A673 (cell line): Measurements from ENCODE around the gene SHISA8. TPM values are rescaled to one million over a fixed set of nuclear protein-coding genes. Genes with fewer than 3 reads are reported as not detected.

Experiments used
- BruUV-seq: library from RNA; stranded (reverse); fragments of 400-500 nt; replicated peaks from 2 replicates; lab custom pipeline; 2021; lab: Mats Ljungman, UMichigan
- CTCF ChIA-PET: fragments of 300-600 bp; sonication (Branson Sonifier 250); formaldehyde crosslinking; loops from one replicate; lab custom pipeline; 2022; ENCODE audit warnings: antibody characterized with exemption; lab: Charles Lee
- POLR2A ChIA-PET: fragments of 300-600 bp; sonication (Branson Sonifier 250); formaldehyde crosslinking; loops from one replicate; lab custom pipeline; 2022; ENCODE audit warnings: antibody characterized with exemption; ENCODE audit not compliant: low non-redundant PET; lab: Charles Lee
- DNase-seq: peaks from one replicate; pipeline ENCODE4 v3.0.0-alpha.2; 2015; ENCODE audit warnings: low spot score
- H3K27ac ChIP-seq: fragments of 200-600 bp; sonication (generic); 2 replicates; pipeline ENCODE4 v1.5.1; 2016; ENCODE audit warnings: mixed run types, low read depth, mild to moderate bottlenecking, mixed read lengths, antibody characterized with exemption, low read length; ENCODE audit not compliant: poor library complexity, severe bottlenecking
- H3K27me3 ChIP-seq: fragments of 200-600 bp; sonication (generic); replicated peaks from 2 replicates; pipeline ENCODE4 v1.6.1; 2017; ENCODE audit warnings: mixed run types, low read depth, mild to moderate bottlenecking, mixed read lengths, antibody characterized with exemption, low read length; ENCODE audit not compliant: insufficient read depth, poor library complexity
- H3K36me3 ChIP-seq: fragments of 200-600 bp; sonication (generic); 2 replicates; pipeline ENCODE4 v1.6.1; 2016; ENCODE audit warnings: mixed run types, mild to moderate bottlenecking, mixed read lengths, antibody characterized with exemption, low read length; ENCODE audit not compliant: insufficient read depth, poor library complexity, severe bottlenecking
- H3K4me1 ChIP-seq: fragments of 200-600 bp; sonication (generic); 2 replicates; pipeline ENCODE4 v1.6.1; 2017; ENCODE audit warnings: mixed run types, mild to moderate bottlenecking, mixed read lengths, antibody characterized with exemption, low read length; ENCODE audit not compliant: insufficient read depth, poor library complexity, severe bottlenecking
- H3K4me3 ChIP-seq: fragments of 200-600 bp; sonication (generic); 2 replicates; pipeline ENCODE4 v1.5.1; 2016; ENCODE audit warnings: low read depth, mixed run types, mild to moderate bottlenecking, mixed read lengths, low read length; ENCODE audit not compliant: poor library complexity, severe bottlenecking
- H3K9me3 ChIP-seq: fragments of 200-600 bp; sonication (generic); 2 replicates; pipeline ENCODE4 v1.6.1; 2016; ENCODE audit warnings: mixed run types, low read depth, mild to moderate bottlenecking, mixed read lengths, antibody characterized with exemption, low read length; ENCODE audit not compliant: poor library complexity, severe bottlenecking
- CTCF ChIP-seq: fragments of 300-800, 200-600 bp; sonication (generic); conservative IDR thresholded peaks from 2 replicates; pipeline ENCODE4 v1.5.1; 2017; ENCODE audit warnings: low read depth, mild to moderate bottlenecking, antibody characterized with exemption, low read length, moderate library complexity, mixed read lengths
- EZH2 ChIP-seq: fragments of 200-600 bp; sonication (generic); IDR thresholded peaks from 2 replicates; pipeline ENCODE4 v1.6.1; 2017; ENCODE audit warnings: borderline replicate concordance, low read depth, mild to moderate bottlenecking, mixed read lengths, antibody characterized with exemption, low read length; ENCODE audit not compliant: poor library complexity, severe bottlenecking
- intact Hi-C: fragments of 100-400 bp; cut with micrococcal nuclease; formaldehyde crosslinking; loops from one replicate; pipeline ENCODE4 v1.10.0; 2022; ENCODE audit not compliant: unreplicated experiment
- total RNA-seq: library from RNA; stranded (reverse); gene quantifications from 2 replicates; pipeline ENCODE4 v1.2.3, GENCODE V29; 2021

The SHISA8 gene
- total RNA-seq, 1 experiment from 2014 or later = 1.4 TPM

DNA sequence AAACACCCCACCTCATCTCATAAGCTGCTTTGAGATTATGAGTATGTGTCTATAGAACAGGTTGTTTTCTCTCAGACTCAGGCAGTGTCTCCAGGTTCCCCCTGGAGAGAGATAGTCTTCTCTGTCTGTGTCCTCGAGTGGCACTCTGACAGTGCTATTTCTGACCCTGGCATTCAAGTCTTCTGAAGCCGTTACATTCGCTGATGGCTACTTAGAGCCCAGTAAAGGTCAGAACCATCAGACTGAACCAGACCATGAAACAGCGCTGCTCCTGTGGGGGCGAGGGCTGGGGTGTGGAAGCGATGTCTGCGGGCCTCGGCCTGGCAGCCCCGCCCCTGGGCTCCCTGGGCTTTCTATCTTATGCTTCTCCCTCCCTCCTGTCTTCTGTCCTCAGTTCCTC, 23.5 kb downstream of the SHISA8 start:
- intact Hi-C loops = no loop called here
- Histone ChIP-seq H3K4me3 (no peak overlapping the region), H3K36me3 (peaks cover 88% of the 10 kb centered on the region), H3K4me1 (no peaks in the 10 kb centered on the region), H3K27me3 (no peaks in the 10 kb centered on the region), H3K9me3 (no peaks in the 10 kb centered on the region), H3K27ac (no peak overlapping the region)
- no peak for TF ChIP-seq CTCF
- no peak for TF ChIP-seq EZH2
- ChIA-PET POLR2A (no interaction called here), CTCF (no interaction called here)
- no peak for DNase-seq
- BruUV-seq = no TSS peak

DNA sequence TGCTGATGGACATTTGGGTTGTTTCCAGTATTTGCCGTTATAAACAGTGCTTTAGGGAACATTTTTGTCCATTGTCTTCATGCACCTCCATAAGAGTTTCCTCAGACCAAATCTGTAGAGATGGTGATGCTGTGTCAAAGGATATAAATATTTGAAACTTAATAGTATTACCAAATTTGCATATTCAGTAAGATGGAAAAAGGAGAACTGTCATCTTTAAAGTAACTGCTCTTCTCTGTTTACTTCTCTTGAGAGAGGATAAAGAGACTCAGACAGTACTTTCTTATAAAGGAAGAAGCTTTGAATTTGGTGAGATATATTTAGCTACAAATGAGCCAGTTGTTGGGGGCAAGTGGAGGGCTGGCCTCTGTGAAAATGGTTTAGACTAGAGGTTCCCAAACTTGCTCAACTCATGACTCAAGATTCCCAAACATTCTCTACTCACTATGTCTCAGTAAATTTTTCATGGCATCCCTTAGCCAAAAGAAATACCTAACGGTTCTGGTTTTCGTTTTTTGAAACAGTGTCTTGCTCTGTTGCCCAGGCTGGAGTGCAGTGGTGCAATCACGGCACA, 26.2 kb downstream of the SHISA8 start:
- CTCF ChIA-PET = no interaction called here
- TF ChIP-seq CTCF = no peak
- TF ChIP-seq EZH2 = no peak
- Histone ChIP-seq H3K4me1 (no peaks in the 10 kb centered on the region), H3K36me3 (peaks cover 96% of the 10 kb centered on the region), H3K27me3 (no peaks in the 10 kb centered on the region), H3K9me3 (no peaks in the 10 kb centered on the region), H3K4me3 (no peak overlapping the region), H3K27ac (no peak overlapping the region)
- POLR2A ChIA-PET = no interaction called here
- BruUV-seq = no TSS peak
- intact Hi-C loops = no loop called here
- DNase-seq = no peak

DNA sequence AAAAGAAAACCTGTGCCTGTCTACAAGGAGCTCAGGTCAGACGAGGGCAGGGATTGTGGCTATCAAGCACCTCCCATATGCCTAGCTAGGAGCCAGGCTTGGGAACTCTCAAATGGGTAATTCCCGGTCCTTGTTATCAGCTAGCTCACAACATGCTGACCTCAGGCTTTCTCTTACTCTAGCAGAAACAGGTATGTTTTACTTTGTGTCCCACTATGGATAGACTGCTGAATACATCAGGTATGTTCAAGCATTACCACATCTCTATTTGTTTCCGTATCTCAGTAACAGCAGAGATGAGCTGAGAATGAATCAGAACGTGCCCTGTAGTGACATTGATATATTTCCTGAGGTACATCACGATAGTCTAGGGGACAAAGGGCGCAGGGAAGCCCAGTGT, 29.4 kb downstream of the SHISA8 start:
- Histone ChIP-seq H3K9me3 (no peaks in the 10 kb centered on the region), H3K27ac (no peak overlapping the region), H3K4me1 (no peaks in the 10 kb centered on the region), H3K36me3 (peaks cover 98% of the 10 kb centered on the region), H3K4me3 (no peak overlapping the region), H3K27me3 (no peaks in the 10 kb centered on the region)
- POLR2A ChIA-PET = no interaction called here
- no peak for TF ChIP-seq EZH2
- no peak for TF ChIP-seq CTCF
- CTCF ChIA-PET = no interaction called here
- intact Hi-C loops = no loop called here
- BruUV-seq = no TSS peak
- DNase-seq = no peak
